GM21515 (cell line): ENCODE results near the gene UHRF2.
"Not testable (repeated sequence)": the region's sequence is repeated elsewhere in the genome, so short reads cannot be mapped to it uniquely, and the experiment has no call there.

Experiments
- ATAC-seq: cut with Tn5 transposase; IDR thresholded peaks from one replicate; pipeline ENCODE4 v1.9.1; 2021; ENCODE audit not compliant: unreplicated experiment

Gene UHRF2

GRCh38 chr9:6484210-6484609, 71.2 kb downstream of the UHRF2 start:
- ATAC-seq = no peak

DNA sequence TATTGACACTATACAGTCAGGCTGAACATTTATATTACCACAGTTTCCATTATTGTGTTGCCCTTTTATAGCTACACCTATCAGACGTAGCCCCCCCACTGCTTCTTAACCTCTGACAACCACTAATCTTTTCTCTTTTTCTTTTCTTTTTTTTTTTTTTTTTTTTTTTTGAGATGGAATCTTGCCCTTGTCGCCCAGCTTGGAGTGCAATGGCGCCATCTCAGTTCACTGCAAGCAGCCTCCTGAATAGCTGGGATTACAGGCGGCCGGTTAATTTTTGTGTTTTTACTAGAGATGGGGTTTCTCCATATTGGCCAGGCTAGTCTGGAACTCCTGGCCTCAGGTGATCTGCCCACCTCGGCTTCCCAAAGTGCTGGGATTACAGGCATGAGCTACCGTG, 75.4 kb downstream of the UHRF2 start:
- no peak for ATAC-seq

- ATAC-seq = no peak
These were observed 76.1 kb downstream of the UHRF2 start for GRCh38 chr9:6489099-6489498.

DNA sequence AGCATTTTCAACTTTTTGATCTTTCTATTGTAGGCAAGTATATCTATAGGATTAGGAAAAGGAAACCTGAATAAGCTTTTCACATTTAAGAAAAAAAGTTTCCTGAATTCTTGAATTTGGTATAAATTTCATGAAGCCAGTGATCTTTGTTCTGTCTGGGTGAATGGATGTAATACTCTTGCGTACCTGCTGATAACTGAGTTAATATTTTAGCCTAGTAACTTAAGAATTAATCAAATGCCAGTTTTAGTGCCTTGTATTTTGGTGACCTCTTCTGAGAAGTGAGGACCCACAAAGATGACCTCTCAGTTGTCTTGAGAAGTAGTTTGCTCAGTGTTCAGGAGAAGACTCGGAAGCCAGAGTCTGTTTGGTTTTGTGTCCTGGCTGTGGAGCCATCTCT, 77.9 kb downstream of the UHRF2 start:
- no peak for ATAC-seq

DNA sequence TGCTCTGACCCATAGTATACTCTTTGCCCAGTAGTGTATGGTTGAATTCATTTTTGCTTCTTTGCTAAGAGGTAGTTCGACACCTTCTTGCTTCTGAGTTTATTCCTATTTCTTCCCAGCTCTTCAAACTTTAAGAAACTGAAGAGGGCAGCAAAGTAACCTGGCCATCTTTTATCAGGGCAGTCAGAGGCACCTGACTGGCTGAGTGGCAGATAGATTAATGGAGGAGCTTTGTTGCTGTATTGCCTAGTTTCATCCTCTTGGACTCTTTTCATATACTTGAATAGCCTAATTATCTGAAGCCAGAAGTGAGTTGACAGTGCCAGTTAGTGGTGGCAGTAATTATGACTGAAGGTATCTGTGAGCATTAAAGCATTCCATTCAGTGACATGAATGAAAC, 82.5 kb downstream of the UHRF2 start:
- no peak for ATAC-seq

GRCh38 chr9:6498982-6499381, 86.0 kb downstream of the UHRF2 start:
- ATAC-seq = no peak

GRCh38 chr9:6501526-6502210, 88.7 kb downstream of the UHRF2 start:
- no peak for ATAC-seq

DNA sequence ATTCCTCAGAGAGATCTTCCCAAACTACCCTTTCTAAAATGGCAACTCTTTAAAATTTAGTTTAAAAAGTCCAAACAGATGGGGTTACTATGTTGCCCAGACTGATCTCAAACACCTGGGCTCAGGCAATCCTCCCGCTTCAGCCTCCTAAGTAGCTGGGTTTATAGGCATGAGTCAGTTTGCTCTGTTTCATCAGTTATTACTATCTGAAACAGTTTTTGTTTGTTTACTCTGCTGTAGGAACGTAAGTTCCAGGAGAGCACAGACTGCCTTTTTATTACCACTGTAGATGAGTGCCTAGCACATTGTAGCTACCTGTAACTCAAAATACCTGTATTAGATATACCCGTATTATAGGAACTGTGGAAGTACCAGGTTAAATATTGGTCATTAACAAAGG, 89.4 kb downstream of the UHRF2 start:
- no peak for ATAC-seq

DNA sequence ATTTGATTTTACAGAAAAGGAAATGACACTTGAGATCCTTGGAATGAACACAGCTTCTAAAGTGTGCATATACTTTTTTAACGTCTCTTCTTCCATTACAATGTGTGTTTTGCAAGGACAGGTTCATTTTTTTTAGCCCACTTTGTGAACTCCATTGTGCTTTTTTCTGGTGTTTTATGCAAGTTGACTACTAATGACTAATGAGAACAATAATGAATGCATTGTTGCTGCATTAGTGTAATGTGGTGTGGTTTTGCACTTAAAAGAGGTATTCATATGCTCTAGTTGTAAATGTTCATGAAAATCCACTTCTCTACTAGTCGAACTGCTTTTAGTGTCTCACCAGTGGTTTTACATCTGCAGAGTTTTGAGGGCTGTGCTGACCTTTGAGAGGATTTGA, 93.6 kb downstream of the UHRF2 start:
- ATAC-seq = no peak

GRCh38 chr9:6512085-6512657, 99.2 kb downstream of the UHRF2 start:
- ATAC-seq = no peak

- ATAC-seq = no peak
These were observed 109.3 kb downstream of the UHRF2 start for GRCh38 chr9:6522263-6522662.

GRCh38 chr9:6525326-6526045, 112.5 kb downstream of the UHRF2 start:
- ATAC-seq = no peak

DNA sequence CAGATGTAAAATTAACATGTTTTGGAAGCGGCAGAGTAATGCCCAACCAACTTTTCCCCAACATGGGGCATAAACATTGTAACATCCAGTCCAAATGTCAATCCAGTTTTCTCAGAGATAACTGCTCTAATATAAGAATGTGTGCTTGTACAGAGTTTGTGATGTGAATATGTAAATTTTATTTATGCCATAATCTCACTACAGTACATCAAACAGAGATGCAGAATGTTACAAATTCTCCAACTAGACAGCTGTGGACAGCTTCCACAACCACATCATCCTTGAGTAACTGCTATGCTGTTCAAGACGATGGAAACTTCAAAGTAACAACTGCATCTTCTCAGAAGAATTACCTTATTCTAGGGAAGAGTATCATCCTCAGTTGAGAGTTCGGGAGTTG, 122.6 kb downstream of the UHRF2 start:
- no peak for ATAC-seq

- ATAC-seq = no peak
These were observed 125.7 kb downstream of the UHRF2 start for GRCh38 chr9:6538666-6539071.

- ATAC-seq = not testable (repeated sequence)
These were observed 129.6 kb downstream of the UHRF2 start for GRCh38 chr9:6542617-6543016.

GRCh38 chr9:6543204-6543603, 130.2 kb downstream of the UHRF2 start:
- ATAC-seq = no peak

- ATAC-seq = no peak
These were observed 132.2 kb downstream of the UHRF2 start for GRCh38 chr9:6545017-6545691.

GRCh38 chr9:6549106-6549800, 136.3 kb downstream of the UHRF2 start:
- no peak for ATAC-seq

DNA sequence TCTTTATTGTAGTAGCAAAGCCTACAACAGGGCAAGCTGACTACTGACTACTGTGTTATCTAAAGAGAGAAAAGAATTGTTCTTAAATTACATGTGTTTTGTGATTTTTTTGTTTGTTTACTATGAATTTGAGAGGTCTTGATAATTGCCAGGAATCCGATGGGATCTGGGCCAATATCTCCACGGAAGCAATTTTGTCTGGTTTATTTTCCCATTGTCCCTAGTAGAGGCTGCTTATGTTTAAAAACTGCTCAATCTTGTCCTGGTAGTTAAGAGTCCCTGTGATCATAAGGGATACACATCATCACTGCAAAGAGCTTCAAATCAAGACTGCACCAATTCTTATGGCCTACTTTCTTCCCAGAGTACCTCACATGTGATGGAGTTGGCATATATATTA, 138.1 kb downstream of the UHRF2 start:
- no peak for ATAC-seq

- ATAC-seq = no peak
These were observed 139.0 kb downstream of the UHRF2 start for GRCh38 chr9:6552033-6552432.

GRCh38 chr9:6552498-6553121, 139.6 kb downstream of the UHRF2 start:
- no peak for ATAC-seq
